Measurements from ENCODE around the gene KIAA0319L.

Gene KIAA0319L

GRCh38 chr1:35453031-35453430, 104.2 kb downstream of the KIAA0319L start:
- TF ChIP-seq CTCF (IDR thresholded peaks at IDR 0.05) = no peak
- no peak for DNase-seq (ENCODE audit: low spot score)
- H3K27ac ChIP-seq = no peak overlapping the region

GRCh38 chr1:35452106-35452774, 105.0 kb downstream of the KIAA0319L start:
- TF ChIP-seq CTCF (IDR thresholded peaks at IDR 0.05) = no peak
- no peak for DNase-seq (ENCODE audit: low spot score)
- H3K27ac ChIP-seq = peak overlapping the region in 1 of 2 donors; percentile 14
- no peak overlapping the region for H3K4me3 ChIP-seq

More at GRCh38 chr1:35453031-35453430, 104.2 kb downstream of the KIAA0319L start:
- H3K4me3 ChIP-seq = no peak overlapping the region

- TF ChIP-seq CTCF (IDR thresholded peaks at IDR 0.05) = peak; percentile 68
- peak overlapping the region in 1 of 2 donors; percentile 14 for H3K27ac ChIP-seq
- DNase-seq (ENCODE audit: low spot score) = no peak
- no peak overlapping the region for H3K4me3 ChIP-seq
Measured at GRCh38 chr1:35451125-35451528, 106.1 kb downstream of the KIAA0319L start.

GRCh38 chr1:35449334-35450008, 107.7 kb downstream of the KIAA0319L start:
- no peak overlapping the region for H3K4me3 ChIP-seq
- no peak for DNase-seq (ENCODE audit: low spot score)
- H3K27ac ChIP-seq = peak overlapping the region in 1 of 2 donors; percentile 8
- no peak for TF ChIP-seq CTCF (IDR thresholded peaks at IDR 0.05)

- TF ChIP-seq CTCF (IDR thresholded peaks at IDR 0.05) = no peak
- peak overlapping the region in 1 of 2 donors; percentile 63 for H3K27ac ChIP-seq
- DNase-seq (ENCODE audit: low spot score) = no peak
- H3K4me3 ChIP-seq = no peak overlapping the region
Measured at GRCh38 chr1:35448344-35448801, 108.8 kb downstream of the KIAA0319L start.

GRCh38 chr1:35447278-35447677, 109.9 kb downstream of the KIAA0319L start:
- DNase-seq (ENCODE audit: low spot score) = no peak
- no peak for TF ChIP-seq CTCF (IDR thresholded peaks at IDR 0.05)
- Histone ChIP-seq H3K27ac (no peak overlapping the region), H3K4me3 (no peak overlapping the region)

- H3K4me3 ChIP-seq = no peak overlapping the region
- DNase-seq (ENCODE audit: low spot score) = no peak
- TF ChIP-seq CTCF (IDR thresholded peaks at IDR 0.05) = no peak
- no peak overlapping the region for H3K27ac ChIP-seq
Measured at GRCh38 chr1:35444519-35444774, 112.8 kb downstream of the KIAA0319L start.

All from coronary artery (tissue), 2 donors.